HepG2 (cell line): Measurements from ENCODE around the gene ETS2. TPM values are rescaled to one million over a fixed set of nuclear protein-coding genes. Genes with fewer than 3 reads are reported as not detected.
A peak's percentile ranks its signal among the peaks of the same experiment; 100 is the strongest.

Source experiments
- ATAC-seq: fragments of 200-7000 bp; cut with Tn5 transposase; 3 replicates; pipeline ENCODE4 v1.9.1; 2020; ENCODE audit warnings: mild to moderate bottlenecking, moderate library complexity
- BruUV-seq: library from RNA; stranded (reverse); fragments of 400-500 nt; replicated peaks from 2 replicates; lab custom pipeline; 2021; lab: Mats Ljungman, UMichigan
- CTCF ChIA-PET: fragments of 300-600 bp; formaldehyde crosslinking; extraction: SDS; loops from one replicate; lab custom pipeline; 2021; ENCODE audit warnings: low total read pairs, inconsistent platforms, low intra/inter-chr PET ratio; lab: Yijun Ruan, JAX
- POLR2A ChIA-PET: fragments of 350-600 bp; sonication (Branson Sonifier 250); formaldehyde crosslinking; loops from one replicate; lab custom pipeline; 2020; ENCODE audit warnings: antibody characterized with exemption, inconsistent platforms; lab: Yijun Ruan, JAX
- DNase-seq: peaks from one replicate; pipeline ENCODE4 v3.0.0-alpha.2; 2015; ENCODE audit warnings: low spot score
- FAIRE-seq: peaks from 3 replicates; lab custom pipeline; 2011; peaks lifted over from hg19 to GRCh38; lab: Jason Lieb, UNC
- H2AFZ ChIP-seq: one replicate; pipeline ENCODE4 v1.6.1; 2011; ENCODE audit warnings: low read length, inconsistent platforms
- H3K27ac ChIP-seq: fragments of 300-600 bp; 3 replicates; pipeline ENCODE4 v1.8.0; 2011; ENCODE audit warnings: mixed run types, mild to moderate bottlenecking, mixed read lengths, low read length, inconsistent platforms; ENCODE audit not compliant: insufficient read depth; ENCODE audit errors: extremely low read length
- H3K27me3 ChIP-seq, 2 experiments: fragments of 200-600 bp in 1 of 2; 2 replicates in 1 of 2; 3 replicates in 1 of 2; pipeline versions ENCODE4 v1.6.0 to v1.8.0; 2011; ENCODE audit warnings: low read length in 2 of 2, mild to moderate bottlenecking in 2 of 2, moderate library complexity in 2 of 2, inconsistent platforms in 1 of 2; ENCODE audit not compliant: insufficient read depth in 2 of 2, control insufficient read depth in 1 of 2
- H3K36me3 ChIP-seq, 2 experiments: fragments of 200-600 bp in 1 of 2; replicated peaks in 1 of 2; 2 replicates in 1 of 2; 3 replicates in 1 of 2; pipeline versions ENCODE4 v1.5.1 to v1.8.0; 2011; ENCODE audit warnings: low read length in 2 of 2, inconsistent platforms in 1 of 2; ENCODE audit not compliant: insufficient read depth in 2 of 2, control insufficient read depth in 1 of 2
- H3K4me1 ChIP-seq: 2 replicates; pipeline ENCODE4 v1.5.1; 2012; ENCODE audit warnings: low read length, inconsistent platforms; ENCODE audit not compliant: insufficient read depth
- H3K4me2 ChIP-seq: 2 replicates; pipeline ENCODE4 v1.6.0; 2011; ENCODE audit warnings: low read depth, low read length, inconsistent platforms
- H3K4me3 ChIP-seq, 3 experiments: fragments of 200-600 bp in 1 of 3; sonication (generic), shearing (Covaris generic) in 1 of 3; replicated peaks in 1 of 3; 2 replicates each; pipeline ENCODE4 v1.5.1; 2011 to 2016; ENCODE audit warnings: low read length in 3 of 3, inconsistent platforms in 2 of 3, low read depth in 2 of 3, mild to moderate bottlenecking in 2 of 3, control low read depth in 1 of 3, mixed read lengths in 1 of 3; ENCODE audit not compliant: insufficient read depth in 1 of 3
- H3K79me2 ChIP-seq: one replicate; pipeline ENCODE4 v1.6.1; 2011; ENCODE audit warnings: low read length, inconsistent platforms; ENCODE audit not compliant: insufficient read depth
- H3K9ac ChIP-seq: 2 replicates; pipeline ENCODE4 v1.6.0; 2011; ENCODE audit warnings: mild to moderate bottlenecking, low read depth, low read length, inconsistent platforms; ENCODE audit not compliant: insufficient read depth
- H3K9me3 ChIP-seq: 2 replicates; pipeline ENCODE4 v1.5.1; 2012; ENCODE audit warnings: mild to moderate bottlenecking, low read length
- H4K20me1 ChIP-seq: 2 replicates; pipeline ENCODE4 v1.6.0; 2011; ENCODE audit warnings: inconsistent platforms, mild to moderate bottlenecking, low read length, moderate library complexity; ENCODE audit not compliant: insufficient read depth
- ATM ChIP-seq: fragments of 450-650 bp; IDR thresholded peaks from 2 replicates; pipeline ENCODE4 v1.7.1; 2017; ENCODE audit warnings: mild to moderate bottlenecking, borderline replicate concordance
- BRCA1 ChIP-seq: sonication (generic); formaldehyde crosslinking; IDR thresholded peaks from 2 replicates; pipeline ENCODE4 v1.4.0; 2020; ENCODE audit warnings: missing genetic modification reagents
- CAMTA2 ChIP-seq: sonication (generic); formaldehyde crosslinking; IDR thresholded peaks from 2 replicates; pipeline ENCODE4 v1.4.0; 2020; ENCODE audit warnings: mild to moderate bottlenecking, missing genetic modification reagents, borderline replicate concordance
- CEBPB ChIP-seq: IDR thresholded peaks from 2 replicates; pipeline ENCODE4 v1.6.1; 2011; ENCODE audit warnings: low read depth, low read length, improper control_type of control experiment, borderline replicate concordance
- KDM5A ChIP-seq: fragments of 200-600 bp; sonication (generic); IDR thresholded peaks from 2 replicates; pipeline ENCODE4 v1.7.0; 2018; ENCODE audit warnings: antibody characterized with exemption, mild to moderate bottlenecking, low read length, borderline replicate concordance
- PHF5A ChIP-seq: IDR thresholded peaks from one replicate; pipeline ENCODE4 v1.6.1; 2018; ENCODE audit warnings: low read depth, missing genetic modification reagents; ENCODE audit not compliant: unreplicated experiment
- POGZ ChIP-seq: sonication (generic); formaldehyde crosslinking; IDR thresholded peaks from 2 replicates; pipeline ENCODE4 v1.4.0; 2020; ENCODE audit warnings: mild to moderate bottlenecking, missing genetic modification reagents
- POLR2A ChIP-seq, 2 experiments: IDR thresholded peaks; 2 replicates each; pipeline ENCODE4 v1.6.1; 2011; ENCODE audit warnings: low read depth in 2 of 2, low read length in 2 of 2, mild to moderate bottlenecking in 1 of 2, moderate library complexity in 1 of 2; ENCODE audit not compliant: insufficient read depth in 1 of 2
- POLR2G ChIP-seq: fragments of 200-400 bp; formaldehyde crosslinking; IDR thresholded peaks from 2 replicates; pipeline ENCODE4 v1.6.1; 2018; ENCODE audit warnings: mild to moderate bottlenecking, low read depth, low read length, moderate library complexity
- RFXANK ChIP-seq: IDR thresholded peaks from 2 replicates; pipeline ENCODE4 v1.6.1; 2016
- SPEN ChIP-seq: sonication (generic); formaldehyde crosslinking; IDR thresholded peaks from 2 replicates; pipeline ENCODE4 v1.5.1; 2020; ENCODE audit warnings: low read depth, mild to moderate bottlenecking, missing genetic modification reagents
- SSRP1 ChIP-seq: IDR thresholded peaks from 2 replicates; pipeline ENCODE4 v1.6.1; 2016; ENCODE audit warnings: control low read depth
- STAG1 ChIP-seq: sonication (generic); formaldehyde crosslinking; IDR thresholded peaks from 2 replicates; pipeline ENCODE4 v1.4.0; 2020; ENCODE audit warnings: missing genetic modification reagents
- TFAP4 ChIP-seq: sonication (generic); IDR thresholded peaks from 2 replicates; pipeline ENCODE4 v1.6.1; 2016; ENCODE audit warnings: low read depth, borderline replicate concordance
- ZBTB26 ChIP-seq: IDR thresholded peaks from 2 replicates; pipeline ENCODE4 v1.6.1; 2016; ENCODE audit warnings: missing compliant biosample characterization, missing genetic modification reagents, borderline replicate concordance
- ZBTB33 ChIP-seq: sonication (generic); formaldehyde crosslinking; IDR thresholded peaks from 2 replicates; pipeline ENCODE4 v1.4.0; 2020; ENCODE audit warnings: missing genetic modification reagents
- ZMAT3 ChIP-seq: sonication (generic); formaldehyde crosslinking; conservative IDR thresholded peaks from 2 replicates; pipeline ENCODE4 v1.7.0; 2021; ENCODE audit warnings: missing genetic modification reagents
- ZNF12 ChIP-seq: sonication (generic); formaldehyde crosslinking; IDR thresholded peaks from 2 replicates; pipeline ENCODE4 v1.5.0; 2020; ENCODE audit warnings: missing genetic modification reagents
- ZNF333 ChIP-seq: sonication (generic); formaldehyde crosslinking; IDR thresholded peaks from 2 replicates; pipeline ENCODE4 v1.4.0; 2020; ENCODE audit warnings: mild to moderate bottlenecking, missing genetic modification reagents, borderline replicate concordance
- ZNF580 ChIP-seq: IDR thresholded peaks from 2 replicates; pipeline ENCODE4 v1.6.1; 2016; ENCODE audit warnings: low read depth, borderline replicate concordance
- ZNF724P ChIP-seq: sonication (generic); formaldehyde crosslinking; IDR thresholded peaks from 2 replicates; pipeline ENCODE4 v1.8.0; 2022; ENCODE audit warnings: missing genetic modification reagents, borderline replicate concordance
- WGBS: methylation state at CpG from one replicate; pipeline ENCODE4 v1.1.6; 2017; ENCODE audit warnings: low lambda C conversion rate; 5-methylcytosine and 5-hydroxymethylcytosine counted together
- in situ Hi-C: cut with HindIII; loops from 2 replicates; pipeline ENCODE4 v1.10.0; 2017; ENCODE audit warnings: low pct_unique_long_range_greater_than_20kb; ENCODE audit not compliant: extremely low pct_ligation_motif_present
- intact Hi-C: fragments of 100-400 bp; cut with micrococcal nuclease; formaldehyde crosslinking; loops from one replicate; pipeline ENCODE4 v1.10.0; 2022; ENCODE audit not compliant: unreplicated experiment
- polyA plus RNA-seq, 8 experiments: library from polyadenylated mRNA; depleted of rRNA in 3 of 8; stranded (reverse) in 7 of 8; unstranded in 1 of 8; fragments of >200 nt; fragmentation: Illumina TruSeq in 4 of 8; extraction: Trizol in 4 of 8; gene quantifications; 2 replicates each; pipeline versions ENCODE4 v1.2.1 to v1.2.3, GENCODE V29; 2011 to 2016; ENCODE audit warnings: low read depth in 4 of 8, missing spikeins in 1 of 8, mixed read lengths in 1 of 8; ENCODE audit not compliant: insufficient read depth in 1 of 8
- total RNA-seq, 5 experiments: library from RNA; depleted of rRNA; stranded (reverse); fragments of >200 nt; fragmentation: Illumina TruSeq; extraction: Trizol; gene quantifications; 2 replicates each; pipeline ENCODE4 v1.2.3, GENCODE V29; 2016; ENCODE audit warnings: low read depth in 1 of 5

The ETS2 gene
- total and polyA plus RNA-seq, 2 of the 13 experiments (the other 11 are each of a cell fraction or from before 2014, with no cell fraction given): 24.6 to 64.4 TPM

- intact Hi-C loops: loop anchor here (5.0 kb wide), 1 partner anchor 35 kb away; no protein-coding TSS in a partner anchor
- Histone ChIP-seq H3K27me3 (no peaks in the 10 kb centered on the region), H3K4me3 (peak overlapping the region; percentile 4 to 56 (median 48); a peak in 5 of 6 replicates), H3K4me1 (peaks cover 65% of the 10 kb centered on the region), H3K4me2 (peak overlapping the region; percentile 88), H2AFZ (no peak overlapping the region), H3K27ac (peak overlapping the region; percentile 97), H3K9ac (peak overlapping the region; percentile 80), H4K20me1 (no peaks in the 10 kb centered on the region), H3K36me3 (no peaks in the 10 kb centered on the region), H3K79me2 (no peaks in the 10 kb centered on the region), H3K9me3 (0 out of 2 replicates have a peak, but pooled peaks cover 5% of the 10 kb centered on the region)
- ChIA-PET CTCF (no interaction called here), POLR2A (interaction anchor here (1.0 to 3.5 kb wide), 21 partner anchors 10 to 396 kb away, joined by 3 to 44 read pairs (median 9); partner anchors contain the start of genes ETS2 and PSMG1)
- DNase-seq (peak; percentile 99), FAIRE-seq (peak; percentile 66), ATAC-seq (peak; percentile 98)
- 2% methylated on average over 17 of the region's 19 CpGs for WGBS
- in situ Hi-C loops: no loop called here
- TSS peak; percentile 89 for BruUV-seq
- TF ChIP-seq KDM5A (no peak; the same call in 1 of the 2 replicates), STAG1 (CRISPR knock-in tag) (peak; percentile 45), ZMAT3 (CRISPR knock-in tag) (no peak; the same call in 1 of the 2 replicates), RFXANK (CRISPR knock-in tag) (no peak), SSRP1 (peak; percentile 98), ATM (no peak), ZNF724P (CRISPR knock-in tag) (0 out of 2 replicates have a peak, but pooled peaks have one; percentile 30), POLR2G (peak; percentile 80), ZNF12 (peak; percentile 54; the same call in 1 of the 2 replicates), ZNF333 (CRISPR knock-in tag) (no peak), CAMTA2 (CRISPR knock-in tag) (no peak), SPEN (peak; percentile 67; the same call in 1 of the 2 replicates), BRCA1 (CRISPR knock-in tag) (0 out of 2 replicates have a peak, but pooled peaks have one; percentile 31), CEBPB (peak; percentile 92), POGZ (CRISPR knock-in tag) (peak; percentile 78), TFAP4 (peak; percentile 83), ZNF580 (CRISPR knock-in tag) (peak; percentile 67), POLR2A (IDR thresholded peaks at IDR 0.05; ENCODE audit: insufficient read depth in 1 of 2, low read depth in 2 of 2, low read length in 2 of 2) (peak; percentile 66 to 72), ZBTB33 (0 out of 2 replicates have a peak, but pooled peaks have one; percentile 14), PHF5A (no peak), ZBTB26 (CRISPR knock-in tag) (peak; percentile 42; the same call in 1 of the 2 replicates)
These were observed 18.1 kb upstream of the ETS2 start for GRCh38 chr21:38787461-38788274.
